K562 (cell line): ENCODE data around the gene CCDC85C. TPM values are rescaled to one million over a fixed set of nuclear protein-coding genes. Genes with fewer than 3 reads are reported as not detected.

Experiments
- ATAC-seq: fragments of 200-7000 bp; cut with Tn5 transposase; 3 replicates; pipeline ENCODE4 v1.9.1; 2020; ENCODE audit warnings: moderate library complexity
- BruUV-seq: library from RNA; stranded (reverse); fragments of 400-500 nt; replicated peaks from 2 replicates; lab custom pipeline; 2021; lab: Mats Ljungman, UMichigan
- CTCF ChIA-PET: fragments of 300-600 bp; formaldehyde crosslinking; extraction: SDS; loops from one replicate; lab custom pipeline; 2021; ENCODE audit warnings: low intra/inter-chr PET ratio; lab: Yijun Ruan, JAX
- POLR2A ChIA-PET: fragments of 300-600, 350-650 bp; sonication (Branson Sonifier 250); formaldehyde crosslinking; extraction: SDS; loops from one replicate; lab custom pipeline; 2021; ENCODE audit warnings: antibody characterized with exemption, inconsistent platforms; lab: Yijun Ruan, JAX
- DNase-seq, 4 experiments: peaks; one replicate each; pipeline versions ENCODE4 v3.0.0 to v3.0.0-alpha.2; 2011 to 2018; ENCODE audit warnings: low spot score in 3 of 4, mixed read lengths in 3 of 4; ENCODE audit errors: extremely low read depth in 1 of 4
- FAIRE-seq: peaks from 2 replicates; lab custom pipeline; 2011; peaks lifted over from hg19 to GRCh38; lab: Jason Lieb, UNC
- H2AFZ ChIP-seq: 2 replicates; pipeline ENCODE4 v1.6.0; 2011; ENCODE audit warnings: low read depth, low read length, control low read depth, inconsistent platforms
- H3K27ac ChIP-seq: fragments of 200-600 bp; 3 replicates; pipeline ENCODE4 v1.8.0; 2011; ENCODE audit warnings: low read depth, mild to moderate bottlenecking, control low read depth, inconsistent platforms, low read length, moderate library complexity, mixed read lengths; ENCODE audit errors: extremely low read depth
- H3K27me3 ChIP-seq, 2 experiments: fragments of 300-600 bp in 1 of 2; 2 replicates in 1 of 2; 3 replicates in 1 of 2; pipeline versions ENCODE4 v1.6.0 to v1.8.0; 2011; ENCODE audit warnings: inconsistent platforms in 2 of 2, low read length in 2 of 2, mild to moderate bottlenecking in 1 of 2, mixed read lengths in 1 of 2, moderate library complexity in 1 of 2; ENCODE audit not compliant: control insufficient read depth in 2 of 2, insufficient read depth in 2 of 2
- H3K36me3 ChIP-seq: fragments of 300-600 bp; 3 replicates; pipeline ENCODE4 v1.8.0; 2011; ENCODE audit warnings: mild to moderate bottlenecking, low read length, inconsistent platforms; ENCODE audit not compliant: control insufficient read depth, insufficient read depth
- H3K4me1 ChIP-seq, 2 experiments: fragments of 200-600 bp in 1 of 2; replicated peaks in 1 of 2; 2 replicates in 1 of 2; 3 replicates in 1 of 2; pipeline versions ENCODE4 v1.5.1 to v1.8.0; 2011; ENCODE audit warnings: inconsistent platforms in 2 of 2, low read length in 2 of 2, mild to moderate bottlenecking in 1 of 2, mixed read lengths in 1 of 2, moderate library complexity in 1 of 2; ENCODE audit not compliant: control insufficient read depth in 2 of 2, insufficient read depth in 2 of 2
- H3K4me2 ChIP-seq: 2 replicates; pipeline ENCODE4 v1.6.1; 2011; ENCODE audit warnings: low read length, control low read depth, inconsistent platforms, mixed read lengths; ENCODE audit not compliant: insufficient read depth
- H3K4me3 ChIP-seq: fragments of 200-600 bp; sonication (generic), shearing (Covaris generic); 2 replicates; pipeline ENCODE4 v1.5.1; 2016; ENCODE audit warnings: control low read depth, inconsistent platforms
- H3K79me2 ChIP-seq: fragments of 200-600 bp; 3 replicates; pipeline ENCODE4 v1.8.0; 2011; ENCODE audit warnings: low read length, inconsistent platforms; ENCODE audit not compliant: control insufficient read depth, insufficient read depth
- H3K9ac ChIP-seq, 2 experiments: 2 replicates each; pipeline versions ENCODE4 v1.6.0 to v1.6.1; 2011; ENCODE audit warnings: low read depth in 2 of 2, low read length in 2 of 2, control low read depth in 1 of 2, inconsistent platforms in 1 of 2, mild to moderate bottlenecking in 1 of 2, mixed read lengths in 1 of 2; ENCODE audit not compliant: insufficient read depth in 1 of 2
- H3K9me1 ChIP-seq: one replicate; pipeline ENCODE4 v1.6.0; 2011; ENCODE audit warnings: inconsistent platforms, mild to moderate bottlenecking, low read length, moderate library complexity; ENCODE audit not compliant: control insufficient read depth, insufficient read depth
- H3K9me3 ChIP-seq: replicated peaks from 2 replicates; pipeline ENCODE4 v1.5.1; 2011; ENCODE audit warnings: low read depth, low read length, inconsistent platforms; ENCODE audit not compliant: control insufficient read depth, insufficient read depth
- H4K20me1 ChIP-seq: replicated peaks from 2 replicates; pipeline ENCODE4 v1.6.1; 2011; ENCODE audit warnings: low read length, inconsistent platforms, mixed read lengths; ENCODE audit not compliant: control insufficient read depth, insufficient read depth
- FOXK2 ChIP-seq, 2 experiments: fragments of 450-650 bp; IDR thresholded peaks in 1 of 2; conservative IDR thresholded peaks in 1 of 2; 2 replicates each; pipeline ENCODE4 v1.6.1; 2016; ENCODE audit warnings: low read depth in 2 of 2, mild to moderate bottlenecking in 1 of 2
- HDAC6 ChIP-seq: IDR thresholded peaks from 2 replicates; pipeline ENCODE4 v1.6.1; 2012; ENCODE audit warnings: low read depth, mild to moderate bottlenecking, control low read depth, inconsistent platforms, low read length, moderate library complexity
- LCOR ChIP-seq: sonication (generic); formaldehyde crosslinking; IDR thresholded peaks from 2 replicates; pipeline ENCODE4 v1.8.0; 2022; ENCODE audit warnings: mild to moderate bottlenecking, missing genetic modification reagents
- MED1 ChIP-seq: sonication (generic); formaldehyde crosslinking; IDR thresholded peaks from 2 replicates; pipeline ENCODE4 v1.8.1; 2023; ENCODE audit warnings: missing genetic modification reagents, borderline replicate concordance
- POLR2H ChIP-seq: IDR thresholded peaks from 2 replicates; pipeline ENCODE4 v1.6.1; 2016; ENCODE audit warnings: missing genetic modification characterization, low read depth, mild to moderate bottlenecking, control low read depth, missing compliant biosample characterization, moderate library complexity
- SLC30A9 ChIP-seq: fragments of 250-450 bp; sonication (Bioruptor Pico); IDR thresholded peaks from 2 replicates; pipeline ENCODE4 v1.8.0; 2022; ENCODE audit warnings: mild to moderate bottlenecking, moderate library complexity
- ZNF239 ChIP-seq: fragments of 250-450 bp; sonication (Bioruptor Pico); IDR thresholded peaks from 2 replicates; pipeline ENCODE4 v1.4.0; 2020; ENCODE audit warnings: mild to moderate bottlenecking
- WGBS: fragments of 100-300 bp; shearing (Covaris generic); methylation state at CpG from one replicate; pipeline ENCODE4 v1.1.6; 2016; ENCODE audit warnings: low coverage, mixed read lengths; ENCODE audit not compliant: insufficient coverage; ENCODE audit errors: missing lambda C conversion rate; 5-methylcytosine and 5-hydroxymethylcytosine counted together
- in situ Hi-C: fragments of 300-500 bp; cut with MboI; formaldehyde crosslinking; loops from 4 replicates; pipeline ENCODE4 v1.15.0; 2018; ENCODE audit warnings: inconsistent platforms, mixed read lengths
- intact Hi-C: fragments of 100-400 bp; cut with micrococcal nuclease; formaldehyde crosslinking; loops from 2 replicates; pipeline ENCODE4 v1.14.2; 2022
- polyA plus RNA-seq, 8 experiments: library from polyadenylated mRNA; depleted of rRNA in 4 of 8; stranded (reverse) in 5 of 8; unstranded in 3 of 8; fragments of >200 nt; fragmentation: Nextera tagmentation in 2 of 8; fragmentation: Illumina TruSeq in 1 of 8; extraction: Ambion mirVana in 2 of 8; extraction: Trizol in 1 of 8; gene quantifications; 2 replicates each; pipeline versions ENCODE4 v1.2.1 to v1.2.3, GENCODE V29; 2011 to 2014; ENCODE audit warnings: inconsistent platforms in 1 of 8, missing spikeins in 1 of 8
- total RNA-seq, 7 experiments: library from RNA; depleted of rRNA in 6 of 7; stranded (reverse); fragments of >200 nt in 6 of 7; fragmentation: Illumina TruSeq in 2 of 7; extraction: Trizol in 2 of 7; gene quantifications; 2 replicates each; pipeline versions ENCODE4 v1.2.1 to v1.2.3, GENCODE V29; 2011 to 2021; ENCODE audit warnings: low replicate concordance in 1 of 7

The CCDC85C gene
- total and polyA plus RNA-seq, 9 of the 15 experiments (the other 6 are each of a cell fraction or from before 2014, with no cell fraction given), result 0.18 to 22.0 (median 6.3) TPM

GRCh38 chr14:99532310-99532709, 71.7 kb downstream of the CCDC85C start:
- no peak for ATAC-seq
- ChIA-PET POLR2A (no interaction called here), CTCF (no interaction called here)
- Histone ChIP-seq H3K36me3 (no peaks in the 10 kb centered on the region), H3K27ac (no peak overlapping the region), H3K9me3 (no peaks in the 10 kb centered on the region), H3K4me1 (peaks cover 0 to 19% of the 10 kb centered on the region in 2 experiments; a peak in 2 of 5 replicates), H2AFZ (no peak overlapping the region), H3K79me2 (no peaks in the 10 kb centered on the region), H3K27me3 (no peaks in the 10 kb centered on the region), H3K9me1 (peaks cover 3% of the 10 kb centered on the region), H4K20me1 (no peaks in the 10 kb centered on the region; the same call in 1 of the 2 replicates), H3K4me2 (no peak overlapping the region), H3K9ac (no peak overlapping the region), H3K4me3 (no peak overlapping the region)
- TF ChIP-seq POLR2H (tag) (no peak), FOXK2 (conservative IDR thresholded peaks at IDR 0.05 in 1 of 2, IDR thresholded peaks at IDR 0.05 in 1 of 2; ENCODE audit: low read depth in 2 of 2) (no peak), LCOR (CRISPR knock-in tag) (no peak), MED1 (CRISPR knock-in tag) (no peak), ZNF239 (no peak), HDAC6 (no peak), SLC30A9 (no peak)
- 48% methylated on average over 3 of the region's 5 CpGs for WGBS
- no TSS peak for BruUV-seq
- DNase-seq, result no peak
- intact Hi-C loops, result no loop called here
- in situ Hi-C loops, result no loop called here
- no peak for FAIRE-seq
